GM12874 (cell line): Measurements from ENCODE around the gene RAB12.

Source experiments
- CTCF ChIP-seq: IDR thresholded peaks from 2 replicates; pipeline ENCODE4 v1.5.1; 2011; ENCODE audit warnings: low read depth, mild to moderate bottlenecking, control low read depth, low read length, moderate library complexity; ENCODE audit not compliant: insufficient read depth

The RAB12 gene

DNA sequence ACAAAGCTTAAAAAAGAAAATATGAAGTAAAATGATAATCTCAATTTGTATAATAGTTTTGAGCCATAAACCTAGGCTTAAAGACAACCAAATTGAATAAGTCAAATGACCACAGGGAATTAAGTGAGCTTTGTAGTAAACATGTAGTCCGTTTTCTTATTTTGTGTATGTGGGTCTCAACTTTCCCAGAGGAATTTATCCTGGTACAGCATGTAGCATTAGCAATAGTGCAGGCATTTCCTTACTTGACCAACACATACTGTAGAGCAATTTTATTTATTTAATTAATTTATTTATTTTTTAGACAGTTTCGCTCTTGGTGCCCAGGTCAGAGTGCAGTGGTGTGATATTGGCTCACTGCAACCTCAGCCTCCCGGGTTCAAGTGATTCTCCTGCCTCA lies 58.6 kb downstream of the RAB12 start:
- no peak for TF ChIP-seq CTCF

DNA sequence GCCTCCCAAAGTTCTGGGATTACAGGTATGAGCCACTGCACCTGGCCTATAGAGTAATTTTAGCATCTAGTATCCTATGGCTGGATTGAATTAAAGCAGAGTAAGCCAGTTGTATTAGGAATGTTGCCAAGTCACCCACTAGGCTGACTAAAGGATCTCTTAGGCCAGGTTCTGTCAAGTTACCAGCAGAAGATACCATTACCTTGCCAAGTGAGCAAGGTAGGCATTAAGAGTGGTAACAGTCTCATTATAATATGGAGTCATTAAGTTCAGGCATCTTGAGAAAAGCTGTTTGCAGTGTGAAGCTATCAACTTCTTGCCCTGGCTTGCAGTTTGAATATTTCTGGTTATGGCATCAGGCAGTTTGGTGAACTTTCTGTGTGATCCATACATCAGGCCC lies 59.1 kb downstream of the RAB12 start:
- no peak for TF ChIP-seq CTCF

- TF ChIP-seq CTCF: no peak
Measured at GRCh38 chr18:8669571-8669970, 60.3 kb downstream of the RAB12 start.

DNA sequence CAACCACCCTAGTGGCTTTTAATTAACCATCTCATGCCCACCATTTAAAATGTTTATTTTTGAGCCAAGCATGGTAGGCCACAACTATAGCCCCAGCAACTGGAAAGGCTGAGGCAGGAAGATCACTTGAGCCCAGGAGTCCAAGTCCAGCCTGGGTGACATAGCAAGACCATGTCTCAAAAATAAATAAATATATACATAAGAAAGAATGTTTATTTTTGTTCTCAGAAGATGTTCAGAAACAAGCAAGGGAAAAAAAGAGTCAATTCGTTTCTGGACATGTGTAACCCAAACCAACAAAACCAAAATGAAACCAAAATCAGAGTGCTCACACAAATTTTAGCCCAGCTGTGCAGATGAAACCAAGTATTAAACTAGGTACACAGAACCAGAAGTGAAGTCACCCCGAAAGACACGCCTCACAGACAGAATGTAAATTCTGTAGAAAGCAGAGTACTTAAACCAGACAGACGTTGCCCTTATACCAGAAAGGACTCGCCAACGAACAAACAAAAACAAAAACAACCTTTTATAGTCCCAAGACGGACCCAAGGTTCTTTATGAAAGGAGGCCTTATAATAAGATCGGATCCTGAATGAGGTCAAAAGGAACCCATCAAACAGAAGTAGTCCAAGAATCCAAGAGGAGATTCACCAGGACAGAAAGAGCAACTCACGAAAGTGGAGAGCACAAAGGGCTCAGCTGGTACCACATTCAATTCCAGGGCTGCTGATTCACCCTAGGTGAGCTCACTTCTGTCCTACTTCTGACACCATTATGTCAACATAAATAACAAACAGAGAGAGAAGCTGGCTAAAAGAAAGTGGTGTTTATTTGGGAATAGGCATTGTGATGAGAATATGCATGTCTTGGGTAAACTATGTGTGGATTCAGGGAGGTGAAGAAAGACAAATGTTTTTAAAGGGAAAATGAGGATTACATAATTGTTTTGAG lies 64.3 kb downstream of the RAB12 start:
- TF ChIP-seq CTCF: no peak

DNA sequence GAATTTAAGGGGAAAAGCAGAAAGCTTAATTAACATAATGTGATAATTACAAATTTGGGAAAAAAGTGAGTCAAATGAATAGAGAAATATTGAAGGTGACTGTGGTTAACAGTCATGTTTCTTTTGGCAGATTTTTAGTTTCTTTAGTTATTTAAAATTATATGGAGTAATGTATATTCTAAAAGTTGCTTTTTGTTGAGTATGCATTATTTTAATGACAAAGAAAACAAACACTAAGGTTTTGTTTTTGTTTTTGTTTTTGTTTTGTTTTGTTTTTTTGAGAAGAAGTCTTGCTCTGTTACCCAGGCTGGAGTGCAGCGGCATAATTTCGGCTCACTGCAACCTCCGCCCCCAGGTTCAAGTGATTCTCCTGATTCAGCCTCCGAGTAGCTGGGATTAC lies 65.8 kb downstream of the RAB12 start:
- TF ChIP-seq CTCF: no peak

- no peak for TF ChIP-seq CTCF
Measured at GRCh38 chr18:8681196-8681595, 72.0 kb downstream of the RAB12 start.

DNA sequence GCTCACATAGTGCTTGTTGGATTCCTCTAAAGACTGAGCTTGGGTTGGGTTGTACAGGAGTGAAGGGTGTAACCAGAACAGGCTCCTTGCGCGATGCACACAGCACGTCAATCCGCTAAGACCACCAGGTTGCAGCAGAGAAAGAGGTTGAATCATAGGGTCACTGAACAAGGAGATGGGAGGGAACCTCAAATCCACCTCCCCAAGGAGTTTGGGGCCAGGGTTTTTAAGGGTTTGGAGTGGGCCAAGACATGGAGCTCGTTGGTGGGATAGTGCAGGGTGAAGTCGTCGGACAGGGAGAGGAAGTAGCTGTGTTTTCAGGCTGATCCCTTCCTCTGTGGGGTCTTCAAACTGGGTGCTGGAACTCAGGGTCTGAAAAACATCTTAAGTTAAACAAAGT lies 75.3 kb downstream of the RAB12 start:
- TF ChIP-seq CTCF: no peak
